GM13976 (cell line): ENCODE data around the gene MAP3K3.

Experiments used
- DNase-seq: peaks from one replicate; pipeline ENCODE4 v3.0.0; 2012; ENCODE audit warnings: low spot score
- CTCF ChIP-seq: IDR thresholded peaks from 2 replicates; pipeline ENCODE4 v1.5.1; 2012; ENCODE audit warnings: borderline replicate concordance, mild to moderate bottlenecking; ENCODE audit not compliant: insufficient read depth; ENCODE audit errors: extremely low read depth, missing control alignments, control extremely low read depth
- in situ Hi-C: fragments of 300-500 bp; cut with MboI; formaldehyde crosslinking; loops from one replicate; pipeline ENCODE4 v1.12.0; 2022; ENCODE audit warnings: low sequenced_read_pairs, mixed read lengths, inconsistent platforms; ENCODE audit not compliant: unreplicated experiment

MAP3K3 gene

DNA sequence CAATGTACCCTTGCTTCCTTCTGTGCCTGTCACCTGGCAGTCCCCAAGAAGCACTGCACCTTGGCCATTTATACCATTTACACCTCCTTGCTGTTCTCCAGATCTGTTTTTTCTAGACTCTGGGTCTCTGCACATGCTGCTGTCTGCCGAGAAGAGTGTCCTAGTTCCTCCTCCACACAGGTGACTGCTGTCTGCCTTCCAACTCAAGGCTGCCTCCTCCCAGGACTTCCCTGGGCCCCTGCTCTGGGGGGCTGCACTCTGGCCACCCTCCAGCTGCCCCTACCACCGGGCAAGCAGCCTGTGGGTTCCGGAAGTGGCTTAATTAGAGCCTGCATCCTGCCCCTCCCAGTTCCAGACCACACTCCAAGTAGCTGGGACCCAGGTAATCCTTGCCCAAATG is 83.4 kb downstream of the MAP3K3 start:
- no peak for TF ChIP-seq CTCF
- DNase-seq, result peak; percentile 18

DNA sequence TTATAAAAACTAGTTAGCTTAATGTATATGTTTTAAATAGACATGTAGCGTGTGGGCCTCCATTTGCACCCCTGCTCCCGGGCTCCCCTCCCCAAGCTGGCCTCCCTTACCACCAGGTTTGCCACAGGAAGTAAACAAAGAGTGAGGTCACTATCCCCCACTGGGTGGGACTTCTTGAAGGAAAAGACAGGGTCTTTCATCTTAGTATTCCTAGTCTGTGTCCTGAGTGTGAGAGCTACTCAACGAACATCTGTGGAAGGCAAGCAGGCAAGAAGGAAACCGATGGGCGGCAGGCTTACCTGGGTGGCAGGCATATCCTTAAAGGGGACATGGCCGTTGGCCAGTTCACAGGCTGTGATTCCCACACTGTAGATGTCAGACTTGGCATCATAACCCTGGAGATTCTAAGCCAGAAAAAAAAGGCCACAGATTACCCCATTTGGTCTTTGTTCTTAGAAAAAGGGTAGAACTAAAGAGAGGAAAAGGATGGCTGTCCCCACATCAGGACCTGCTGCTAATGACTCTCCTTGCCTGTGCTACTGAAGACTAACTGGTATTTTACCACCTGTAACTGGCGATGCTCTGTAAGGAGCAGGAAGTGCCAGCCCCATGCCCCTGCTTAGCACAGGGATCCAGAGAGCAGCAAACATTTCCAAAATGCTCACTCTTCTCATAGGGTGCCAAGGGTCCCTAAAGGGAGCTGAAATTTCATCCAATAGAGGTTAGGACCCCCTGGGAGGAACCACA is 84.3 kb downstream of the MAP3K3 start:
- no peak for DNase-seq
- in situ Hi-C loops, result no loop called here
- TF ChIP-seq CTCF, result no peak

More for the DNA sequence above, 83.4 kb downstream of the MAP3K3 start:
- in situ Hi-C loops, result no loop called here

- no peak for TF ChIP-seq CTCF
- in situ Hi-C loops, result no loop called here
- no peak for DNase-seq
Measured at GRCh38 chr17:63707151-63707550, 84.9 kb downstream of the MAP3K3 start.

GRCh38 chr17:63709110-63709509 is 86.9 kb downstream of the MAP3K3 start:
- TF ChIP-seq CTCF, result no peak
- no peak for DNase-seq
- in situ Hi-C loops, result no loop called here

DNA sequence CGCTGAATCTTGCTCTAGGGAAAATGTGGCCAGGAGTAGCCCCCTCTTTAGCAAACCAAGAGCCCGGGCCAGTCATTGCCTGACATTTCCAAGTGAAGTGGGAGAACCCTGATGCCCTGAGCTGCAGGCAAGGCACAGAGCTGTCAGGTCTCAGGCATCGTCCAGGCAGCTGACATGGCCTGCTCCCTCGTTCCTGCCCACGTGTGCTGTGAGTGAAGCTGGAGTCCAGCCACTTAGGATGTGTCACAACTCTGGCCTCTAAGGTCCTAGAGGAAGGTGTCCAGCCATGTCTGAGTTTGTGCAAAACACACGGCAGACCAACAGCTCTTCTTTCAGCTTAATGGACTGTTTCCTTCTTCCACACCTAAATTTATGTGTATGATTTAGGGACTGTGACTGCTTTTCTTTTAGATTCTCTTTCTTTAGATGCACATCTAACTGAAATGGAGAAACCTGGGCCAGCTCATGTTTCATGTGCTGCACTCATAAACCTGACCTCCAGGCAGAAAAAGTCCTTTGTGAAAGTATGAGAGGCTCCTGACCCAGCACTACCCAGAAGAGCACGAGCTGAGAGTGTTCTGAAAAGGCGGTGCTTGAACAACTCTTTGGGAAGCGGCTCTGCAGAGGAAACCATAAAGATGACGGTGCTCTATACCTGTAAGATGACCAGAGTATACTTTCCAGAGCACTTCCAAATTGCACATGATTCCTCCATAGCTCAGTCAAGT is 92.5 kb downstream of the MAP3K3 start:
- no peak for TF ChIP-seq CTCF
- in situ Hi-C loops, result no loop called here
- no peak for DNase-seq

- in situ Hi-C loops, result no loop called here
- DNase-seq, result no peak
- TF ChIP-seq CTCF, result no peak
Measured at GRCh38 chr17:63716426-63716825, 94.2 kb downstream of the MAP3K3 start.
